Neural cell (in vitro differentiated cells): ENCODE results near the gene SHISA5.

ENCODE experiments used
- EZH2 ChIP-seq: fragments of 200-600, 300-800 bp; shearing (Covaris generic), sonication (generic); IDR thresholded peaks from 2 replicates; pipeline ENCODE4 v1.6.1; 2014; ENCODE audit warnings: antibody characterized with exemption, low read length, borderline replicate concordance, mild to moderate bottlenecking; ENCODE audit not compliant: insufficient read depth, poor library complexity, severe bottlenecking
- REST ChIP-seq: IDR thresholded peaks from 2 replicates; pipeline ENCODE4 v1.6.1; 2012; ENCODE audit warnings: borderline replicate concordance
- TF ChIP-seq, protein P1 (sequence below): fragments of 450-650 bp; IDR thresholded peaks from 2 replicates; pipeline ENCODE4 v1.5.1; 2014; ENCODE audit warnings: antibody characterized with exemption, mild to moderate bottlenecking, moderate library complexity; ENCODE audit not compliant: poor library complexity, severe bottlenecking

- TF ChIP-seq REST (no peak), EZH2 (no peak)
- TF ChIP-seq, protein P1, sequence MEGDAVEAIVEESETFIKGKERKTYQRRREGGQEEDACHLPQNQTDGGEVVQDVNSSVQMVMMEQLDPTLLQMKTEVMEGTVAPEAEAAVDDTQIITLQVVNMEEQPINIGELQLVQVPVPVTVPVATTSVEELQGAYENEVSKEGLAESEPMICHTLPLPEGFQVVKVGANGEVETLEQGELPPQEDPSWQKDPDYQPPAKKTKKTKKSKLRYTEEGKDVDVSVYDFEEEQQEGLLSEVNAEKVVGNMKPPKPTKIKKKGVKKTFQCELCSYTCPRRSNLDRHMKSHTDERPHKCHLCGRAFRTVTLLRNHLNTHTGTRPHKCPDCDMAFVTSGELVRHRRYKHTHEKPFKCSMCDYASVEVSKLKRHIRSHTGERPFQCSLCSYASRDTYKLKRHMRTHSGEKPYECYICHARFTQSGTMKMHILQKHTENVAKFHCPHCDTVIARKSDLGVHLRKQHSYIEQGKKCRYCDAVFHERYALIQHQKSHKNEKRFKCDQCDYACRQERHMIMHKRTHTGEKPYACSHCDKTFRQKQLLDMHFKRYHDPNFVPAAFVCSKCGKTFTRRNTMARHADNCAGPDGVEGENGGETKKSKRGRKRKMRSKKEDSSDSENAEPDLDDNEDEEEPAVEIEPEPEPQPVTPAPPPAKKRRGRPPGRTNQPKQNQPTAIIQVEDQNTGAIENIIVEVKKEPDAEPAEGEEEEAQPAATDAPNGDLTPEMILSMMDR = no peak
Observed at GRCh38 chr3:48469046-48469915, 34.7 kb downstream of the SHISA5 start.
